Adrenal gland (tissue), 12 donors: Measurements from ENCODE around the gene SLC66A1. TPM values are rescaled to one million over a fixed set of nuclear protein-coding genes. Genes with fewer than 3 reads are reported as not detected.

Experiments
- DNase-seq, 7 donors: peaks; one replicate each; pipeline ENCODE4 v3.0.0-alpha.2; 2019 to 2020
- H3K27ac ChIP-seq, 5 donors: fragments of 200-600 bp; sonication (generic) in 4 of 5; 1 replicate in 3 of 5; 2 replicates in 2 of 5; pipeline versions ENCODE4 v1.5.1 to v1.8.0; 2016 to 2020; ENCODE audit warnings: mild to moderate bottlenecking in 1 of 5
- H3K27me3 ChIP-seq: fragments of 200-600 bp; 2 replicates; pipeline ENCODE4 v1.8.0; 2021
- H3K36me3 ChIP-seq, 2 donors: fragments of 200-600 bp; replicated peaks in 1 of 2; 1 replicate in 1 of 2; 2 replicates in 1 of 2; pipeline versions ENCODE4 v1.5.1 to v1.8.0; 2018 to 2022
- H3K4me1 ChIP-seq, 2 donors: fragments of 200-600 bp; replicated peaks in 1 of 2; 1 replicate in 1 of 2; 2 replicates in 1 of 2; pipeline versions ENCODE4 v1.5.1 to v1.8.0; 2018 to 2021
- H3K4me3 ChIP-seq, 4 donors: fragments of 200-600 bp; sonication (generic) in 3 of 4; one replicate each; pipeline ENCODE4 v1.5.1; 2016 to 2018
- H3K9me3 ChIP-seq, 3 donors: fragments of 200-600 bp; sonication (generic) in 1 of 3; replicated peaks in 1 of 3; 1 replicate in 2 of 3; 2 replicates in 1 of 3; pipeline versions ENCODE4 v1.5.1 to v1.8.0; 2016 to 2021
- POLR2A ChIP-seq, 2 donors: fragments of 450-650 bp; IDR thresholded peaks; one replicate each; pipeline ENCODE4 v1.6.1; 2017; ENCODE audit warnings: antibody characterized with exemption in 2 of 2, mild to moderate bottlenecking in 2 of 2, moderate library complexity in 1 of 2
- WGBS, 4 donors: extraction: QIAGEN DNeasy Blood & Tissue Kit in 2 of 4; methylation state at CpG; one replicate each; pipeline versions ENCODE4 v1.1.5 to v1.1.7; 2013 to 2017; 5-methylcytosine and 5-hydroxymethylcytosine counted together
- intact Hi-C, 2 donors: fragments of 100-400 bp; cut with DNase I; formaldehyde crosslinking; loops; one replicate each; pipeline versions ENCODE4 v1.14.1 to v1.15.0; 2022 to 2023
- polyA plus RNA-seq, 3 donors: library from polyadenylated mRNA; stranded (reverse); fragments of 200-250 nt in 2 of 3; fragments of 350-450 nt in 1 of 3; fragmentation: Illumina TruSeq in 1 of 3; extraction: RNeasy Lipid Tissue Mini Kit (QIAGEN cat#74804) in 1 of 3; gene quantifications; one replicate each; pipeline ENCODE4 v1.2.3, GENCODE V29; 2013 to 2014
- total RNA-seq, 9 donors: library from RNA; depleted of rRNA in 4 of 9; stranded (reverse); fragments of >200 nt in 4 of 9; fragments of 120-200 nt in 1 of 9; fragmentation: NEBNext Ultra II Directional in 1 of 9; extraction: Animal tissue kit (Norgen Biotek cat#: 25700) in 1 of 9; gene quantifications; one replicate each; pipeline versions ENCODE4 v1.1.0 to v1.2.4, GENCODE V29; 2013 to 2023
- TF ChIP-seq, protein P1 (sequence below), 6 experiments: fragments of 450-650 bp in 4 of 6; fragments of 200-600 bp in 2 of 6; sonication (generic) in 1 of 6; IDR thresholded peaks; 1 replicate in 5 of 6; 2 replicates in 1 of 6; pipeline versions ENCODE4 v1.5.1 to v1.8.0; 2016 to 2021; ENCODE audit warnings: antibody characterized with exemption in 6 of 6, mild to moderate bottlenecking in 2 of 6, moderate library complexity in 1 of 6
- donor health status: healthy with polysubstance abuse.
- donor health status: Bipolar disorder and iron deficiency.
- donor health status: DM: yes; HTN: yes; CAD: no.
- donor health status: DM: no; HTN: no; CAD: no.
- donor health status: DM: no; HTN: no; CAD: no.
- donor health status: DM: yes; HTN: yes; CAD: no.

Gene SLC66A1
- total and polyA plus RNA-seq, 12 donors: 19.1 to 82.9 (median 36.5) TPM

DNA sequence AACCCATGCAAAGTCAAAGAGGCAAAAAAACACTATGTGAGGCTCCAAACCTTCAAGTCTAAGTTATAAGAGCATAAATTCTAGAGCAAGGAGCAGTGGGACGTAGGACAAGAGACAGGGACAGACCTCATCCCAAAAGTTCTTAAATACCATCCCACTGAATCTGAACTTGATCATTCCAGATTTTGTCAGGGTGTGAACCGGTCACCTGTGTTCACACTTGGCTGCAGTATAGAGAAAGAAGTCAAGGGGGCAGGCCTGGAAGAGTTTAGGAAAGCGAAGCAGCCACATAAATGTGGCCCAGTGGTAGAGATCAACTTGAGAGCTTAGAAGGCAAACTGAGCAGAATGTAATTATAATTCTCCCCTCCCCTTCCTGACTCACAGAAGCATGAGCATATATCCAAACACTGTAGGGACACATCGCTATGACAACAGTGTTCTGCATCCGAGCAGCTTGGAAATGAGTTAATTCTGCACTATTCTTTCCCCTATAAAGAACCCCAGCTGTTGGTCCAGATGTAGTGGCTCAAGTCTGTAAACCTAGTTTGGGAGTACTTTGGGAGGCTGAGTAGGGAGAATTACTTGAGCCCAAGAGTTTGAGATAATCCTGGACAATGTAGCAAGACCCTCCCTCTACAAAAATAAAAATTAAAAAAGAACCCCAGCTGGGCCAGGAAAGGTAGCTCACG lies 2.9 kb upstream of the SLC66A1 start:
- whole genome bisulfite sequencing, 4 donors: 85 to 92% (median 89%) methylated on average over 6 of the region's 6 CpGs
- H3K27ac ChIP-seq: no peak overlapping the region
- no peak overlapping the region for H3K4me3 ChIP-seq
- peaks cover 0 to 41% of the 10 kb centered on the region in 2 donors for H3K36me3 ChIP-seq
- H3K4me1 ChIP-seq: peaks cover 22 to 32% of the 10 kb centered on the region in 2 donors
- no peaks in the 10 kb centered on the region for H3K9me3 ChIP-seq
- no peak for TF ChIP-seq POLR2A (IDR thresholded peaks at IDR 0.05)
- TF ChIP-seq, protein P1, sequence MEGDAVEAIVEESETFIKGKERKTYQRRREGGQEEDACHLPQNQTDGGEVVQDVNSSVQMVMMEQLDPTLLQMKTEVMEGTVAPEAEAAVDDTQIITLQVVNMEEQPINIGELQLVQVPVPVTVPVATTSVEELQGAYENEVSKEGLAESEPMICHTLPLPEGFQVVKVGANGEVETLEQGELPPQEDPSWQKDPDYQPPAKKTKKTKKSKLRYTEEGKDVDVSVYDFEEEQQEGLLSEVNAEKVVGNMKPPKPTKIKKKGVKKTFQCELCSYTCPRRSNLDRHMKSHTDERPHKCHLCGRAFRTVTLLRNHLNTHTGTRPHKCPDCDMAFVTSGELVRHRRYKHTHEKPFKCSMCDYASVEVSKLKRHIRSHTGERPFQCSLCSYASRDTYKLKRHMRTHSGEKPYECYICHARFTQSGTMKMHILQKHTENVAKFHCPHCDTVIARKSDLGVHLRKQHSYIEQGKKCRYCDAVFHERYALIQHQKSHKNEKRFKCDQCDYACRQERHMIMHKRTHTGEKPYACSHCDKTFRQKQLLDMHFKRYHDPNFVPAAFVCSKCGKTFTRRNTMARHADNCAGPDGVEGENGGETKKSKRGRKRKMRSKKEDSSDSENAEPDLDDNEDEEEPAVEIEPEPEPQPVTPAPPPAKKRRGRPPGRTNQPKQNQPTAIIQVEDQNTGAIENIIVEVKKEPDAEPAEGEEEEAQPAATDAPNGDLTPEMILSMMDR (IDR thresholded peaks at IDR 0.05): no peak
- H3K27me3 ChIP-seq: no peaks in the 10 kb centered on the region
- intact Hi-C loops: loop anchor here in 1 of 2 donors (5.0 kb wide), 1 partner anchor 52 kb away; no protein-coding TSS in a partner anchor
- peak in 1 of 7 donors; percentile 3 for DNase-seq

DNA sequence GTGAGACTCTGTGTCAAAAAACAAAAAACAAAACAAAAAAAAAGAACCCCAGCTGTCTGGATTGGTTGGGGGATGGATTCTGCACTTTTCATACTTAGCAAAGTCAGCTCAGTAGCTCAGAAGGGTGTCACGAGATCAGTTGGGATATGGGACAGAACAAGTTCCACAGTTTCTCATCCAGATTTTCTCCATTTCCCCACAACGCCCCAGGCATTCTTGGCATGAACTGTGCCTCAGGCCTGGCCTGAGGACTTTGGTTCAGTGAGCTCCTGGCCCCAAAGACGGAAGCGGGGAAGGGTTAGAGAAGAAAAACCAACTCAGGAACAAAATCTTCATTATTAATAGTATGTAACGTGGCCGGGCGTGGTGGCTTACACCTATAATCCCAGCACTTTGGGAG lies 2.1 kb upstream of the SLC66A1 start:
- Histone ChIP-seq H3K4me3 (no peak overlapping the region), H3K36me3 (peaks cover 0 to 33% of the 10 kb centered on the region in 2 donors), H3K4me1 (peaks cover 23 to 38% of the 10 kb centered on the region in 2 donors), H3K27me3 (no peaks in the 10 kb centered on the region), H3K27ac (no peak overlapping the region), H3K9me3 (no peaks in the 10 kb centered on the region)
- TF ChIP-seq, protein P1 (IDR thresholded peaks at IDR 0.05): no peak
- no peak for TF ChIP-seq POLR2A (IDR thresholded peaks at IDR 0.05)
- WGBS, 4 donors: 84 to 95% (median 91%) methylated on average over 7 of the region's 7 CpGs
- intact Hi-C loops: no loop called here
- peak in 2 of 7 donors; percentile 9 to 36 for DNase-seq

DNA sequence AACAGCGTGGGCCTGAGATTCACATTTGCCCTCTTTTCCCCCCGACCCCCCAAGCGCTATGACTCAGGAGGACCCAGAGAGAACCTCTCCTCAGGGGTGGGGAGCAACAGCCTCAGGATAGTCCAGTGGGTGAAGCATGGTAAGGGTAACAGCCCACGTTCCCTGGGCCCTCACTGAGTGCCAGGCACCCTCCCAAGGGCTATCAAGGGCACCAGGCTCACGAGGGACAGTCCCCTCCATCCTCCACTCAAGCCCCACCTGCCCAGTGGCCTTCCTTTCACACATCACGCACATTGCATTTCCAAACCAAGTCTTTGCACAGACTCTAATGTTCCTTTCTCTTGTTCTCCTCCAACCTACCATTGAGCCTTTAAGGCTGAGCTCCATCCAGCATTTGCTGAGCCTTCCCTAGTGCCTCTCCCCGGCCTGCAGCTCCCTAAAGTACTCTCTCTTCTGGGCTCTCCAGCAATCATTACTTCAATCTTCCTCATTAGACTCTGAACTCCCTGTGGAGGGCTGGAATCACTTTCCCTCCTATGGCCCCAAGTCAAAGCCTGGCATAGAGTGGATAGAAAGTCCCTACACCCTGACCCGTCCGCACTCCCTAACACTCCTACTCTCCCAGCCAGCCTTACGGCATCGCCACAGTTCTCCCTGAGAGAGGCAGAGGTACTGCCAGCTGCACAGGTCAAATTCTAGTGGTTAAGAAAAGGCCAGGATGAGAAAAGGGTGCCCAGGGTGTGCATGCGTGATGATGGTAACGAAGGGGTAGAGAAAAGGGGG lies 1.2 kb upstream of the SLC66A1 start:
- Histone ChIP-seq H3K4me3 (peak overlapping the region in 3 of 4 donors; percentile 44 to 98 (median 86)), H3K36me3 (peaks cover 0 to 24% of the 10 kb centered on the region in 2 donors), H3K9me3 (no peaks in the 10 kb centered on the region), H3K27ac (peak overlapping the region in 1 of 5 donors; percentile 97), H3K27me3 (no peaks in the 10 kb centered on the region), H3K4me1 (peaks cover 30 to 47% of the 10 kb centered on the region in 2 donors)
- DNase-seq: peak in 1 of 7 donors; percentile 52
- WGBS, 4 donors: 34 to 44% (median 39%) methylated on average over 12 to 13 of the region's 13 CpGs
- intact Hi-C loops: no loop called here
- no peak for TF ChIP-seq POLR2A (IDR thresholded peaks at IDR 0.05)
- TF ChIP-seq, protein P1 (IDR thresholded peaks at IDR 0.05): no peak

DNA sequence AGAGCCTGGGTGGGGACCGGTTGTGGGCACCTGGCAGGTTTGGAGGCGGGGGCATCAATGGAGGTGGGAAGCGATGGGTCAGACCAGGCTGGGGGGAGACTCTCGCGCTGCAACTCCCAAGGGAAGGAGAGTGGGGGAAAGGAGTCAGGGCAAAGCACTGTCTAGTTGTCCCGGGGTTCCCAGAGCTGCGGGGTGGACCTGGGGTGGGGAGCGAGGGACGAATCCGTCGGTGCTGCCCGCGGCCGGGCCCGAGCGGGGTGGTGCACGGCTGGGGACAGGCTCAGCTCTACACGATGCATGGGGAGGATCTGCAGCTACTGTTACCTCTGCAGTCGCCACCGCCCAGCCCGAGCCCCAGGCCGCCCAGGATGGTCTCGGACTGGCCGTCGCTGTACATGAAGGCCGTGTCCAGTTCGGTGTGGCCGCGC lies 609 bp upstream of the SLC66A1 start:
- intact Hi-C loops: no loop called here
- 0 to 1% (median 0%) methylated on average over 5 to 29 of the region's 29 CpGs for WGBS, 4 donors
- Histone ChIP-seq H3K27ac (peak overlapping the region in 4 of 5 donors; percentile 42 to 97 (median 80)), H3K4me3 (peak overlapping the region; percentile 44 to 98 (median 65)), H3K9me3 (no peaks in the 10 kb centered on the region), H3K36me3 (peaks cover 0 to 18% of the 10 kb centered on the region in 2 donors), H3K4me1 (peaks cover 30 to 48% of the 10 kb centered on the region in 2 donors), H3K27me3 (no peaks in the 10 kb centered on the region)
- TF ChIP-seq, protein P1 (IDR thresholded peaks at IDR 0.05): no peak
- TF ChIP-seq POLR2A (IDR thresholded peaks at IDR 0.05): no peak
- DNase-seq: peak in 2 of 7 donors; percentile 52 to 61
